Ovary (tissue), 9 donors: Measurements from ENCODE around the gene CRYBB2. TPM values are rescaled to one million over a fixed set of nuclear protein-coding genes. Genes with fewer than 3 reads are reported as not detected.

Source experiments
- DNase-seq, 5 donors: peaks; one replicate each; pipeline ENCODE4 v3.0.0-alpha.2; 2019 to 2020
- H3K27ac ChIP-seq, 2 donors: fragments of 200-600 bp; one replicate each; pipeline versions ENCODE4 v1.5.1 to v1.8.0; 2019 to 2022
- H3K27me3 ChIP-seq: fragments of 200-600 bp; one replicate; pipeline ENCODE4 v1.8.0; 2022
- H3K36me3 ChIP-seq: fragments of 200-600 bp; sonication (generic); one replicate; pipeline ENCODE4 v1.5.1; 2019
- H3K4me1 ChIP-seq: one replicate; pipeline ENCODE4 v1.8.1; 2013; ENCODE audit warnings: mild to moderate bottlenecking, moderate library complexity; ENCODE audit not compliant: insufficient read depth
- H3K4me3 ChIP-seq: fragments of 200-600 bp; sonication (generic); one replicate; pipeline ENCODE4 v1.5.1; 2017
- H3K9me3 ChIP-seq, 2 donors: fragments of 200-600 bp in 1 of 2; sonication (generic) in 1 of 2; one replicate each; pipeline versions ENCODE4 v1.5.1 to v1.8.1; 2013 to 2019; ENCODE audit warnings: mild to moderate bottlenecking in 1 of 2, moderate library complexity in 1 of 2
- EP300 ChIP-seq: sonication (generic); formaldehyde crosslinking; IDR thresholded peaks from one replicate; pipeline ENCODE4 v1.6.1; 2017; ENCODE audit warnings: antibody characterized with exemption
- POLR2A ChIP-seq: fragments of 450-650 bp; IDR thresholded peaks from one replicate; pipeline ENCODE4 v1.6.1; 2017; ENCODE audit warnings: antibody characterized with exemption, mild to moderate bottlenecking, moderate library complexity
- WGBS, 3 donors: extraction: QIAGEN DNeasy Blood & Tissue Kit in 1 of 3; methylation state at CpG; one replicate each; pipeline versions ENCODE4 v1.1.5 to v1.1.7; 2013 to 2017; 5-methylcytosine and 5-hydroxymethylcytosine counted together
- intact Hi-C, 4 donors: fragments of 100-400 bp; cut with DNase I; formaldehyde crosslinking; loops; one replicate each; pipeline versions ENCODE4 v1.11.0 to v1.15.1; 2022 to 2023
- polyA plus RNA-seq, 2 donors: library from polyadenylated mRNA; stranded (reverse); fragments of 200-250 nt in 1 of 2; fragments of 350-450 nt in 1 of 2; fragmentation: Illumina TruSeq in 1 of 2; extraction: RNeasy Lipid Tissue Mini Kit (QIAGEN cat#74804) in 1 of 2; gene quantifications; one replicate each; pipeline ENCODE4 v1.2.3, GENCODE V29; 2013 to 2014
- total RNA-seq, 7 donors: library from RNA; depleted of rRNA in 2 of 7; stranded (reverse); fragments of >200 nt in 2 of 7; fragmentation: NEBNext Ultra II Directional in 3 of 7; extraction: Animal tissue kit (Norgen Biotek cat#: 25700) in 3 of 7; gene quantifications; one replicate each; pipeline versions ENCODE4 v1.1.0 to v1.2.4, GENCODE V29; 2016 to 2023
- TF ChIP-seq, protein P1 (sequence below), 3 donors: fragments of 450-650 bp in 2 of 3; fragments of 200-600 bp in 1 of 3; IDR thresholded peaks; one replicate each; pipeline versions ENCODE4 v1.5.1 to v1.8.0; 2016 to 2022; ENCODE audit warnings: antibody characterized with exemption in 3 of 3, mild to moderate bottlenecking in 1 of 3
- donor health status: DM: no; HTN: no; CAD: no; lungs with moderate emphysema.
- donor health status: DM: no; HTN: no; CAD: no.
- donor health status: Bipolar disorder and iron deficiency.
- donor health status: DM: yes; HTN: yes; CAD: no.
- donor health status: DM: no; HTN: no; CAD: no.
- donor health status: DM: yes; HTN: yes; CAD: no.

Gene CRYBB2
- total and polyA plus RNA-seq, 9 donors, result 0.08 to 0.42 (median 0.30) TPM; not detected in 6

DNA sequence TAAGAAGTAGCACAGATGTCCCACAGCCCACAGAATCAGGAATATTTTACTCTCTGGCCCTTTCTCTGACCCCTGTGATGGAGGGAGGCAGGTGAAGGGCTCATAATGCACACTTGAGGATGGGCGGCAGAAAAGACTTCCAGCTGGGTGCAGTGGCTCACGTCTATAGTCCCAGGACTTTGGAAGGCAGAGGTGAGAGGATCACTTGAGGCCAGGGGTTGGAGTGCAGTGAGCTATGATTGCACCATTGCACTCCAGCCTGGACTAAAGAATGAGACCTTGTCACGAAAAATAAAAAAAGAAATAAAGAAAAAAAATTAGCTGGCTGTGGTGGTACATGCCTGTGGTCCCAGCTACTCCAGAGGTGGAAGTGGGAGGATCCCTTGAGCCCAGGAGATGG, 33.3 kb upstream of the CRYBB2 start:
- no peak for DNase-seq
- TF ChIP-seq, protein P1, sequence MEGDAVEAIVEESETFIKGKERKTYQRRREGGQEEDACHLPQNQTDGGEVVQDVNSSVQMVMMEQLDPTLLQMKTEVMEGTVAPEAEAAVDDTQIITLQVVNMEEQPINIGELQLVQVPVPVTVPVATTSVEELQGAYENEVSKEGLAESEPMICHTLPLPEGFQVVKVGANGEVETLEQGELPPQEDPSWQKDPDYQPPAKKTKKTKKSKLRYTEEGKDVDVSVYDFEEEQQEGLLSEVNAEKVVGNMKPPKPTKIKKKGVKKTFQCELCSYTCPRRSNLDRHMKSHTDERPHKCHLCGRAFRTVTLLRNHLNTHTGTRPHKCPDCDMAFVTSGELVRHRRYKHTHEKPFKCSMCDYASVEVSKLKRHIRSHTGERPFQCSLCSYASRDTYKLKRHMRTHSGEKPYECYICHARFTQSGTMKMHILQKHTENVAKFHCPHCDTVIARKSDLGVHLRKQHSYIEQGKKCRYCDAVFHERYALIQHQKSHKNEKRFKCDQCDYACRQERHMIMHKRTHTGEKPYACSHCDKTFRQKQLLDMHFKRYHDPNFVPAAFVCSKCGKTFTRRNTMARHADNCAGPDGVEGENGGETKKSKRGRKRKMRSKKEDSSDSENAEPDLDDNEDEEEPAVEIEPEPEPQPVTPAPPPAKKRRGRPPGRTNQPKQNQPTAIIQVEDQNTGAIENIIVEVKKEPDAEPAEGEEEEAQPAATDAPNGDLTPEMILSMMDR (IDR thresholded peaks at IDR 0.05), result no peak
- TF ChIP-seq EP300 (no peak), POLR2A (no peak)
- intact Hi-C loops, result no loop called here
- Histone ChIP-seq H3K9me3 (no peaks in the 10 kb centered on the region), H3K4me3 (no peak overlapping the region), H3K27ac (no peak overlapping the region), H3K4me1 (no peaks in the 10 kb centered on the region), H3K36me3 (no peaks in the 10 kb centered on the region), H3K27me3 (no peaks in the 10 kb centered on the region)
- 84 to 93% (median 90%) methylated on average over 3 of the region's 3 CpGs for WGBS, 3 donors

DNA sequence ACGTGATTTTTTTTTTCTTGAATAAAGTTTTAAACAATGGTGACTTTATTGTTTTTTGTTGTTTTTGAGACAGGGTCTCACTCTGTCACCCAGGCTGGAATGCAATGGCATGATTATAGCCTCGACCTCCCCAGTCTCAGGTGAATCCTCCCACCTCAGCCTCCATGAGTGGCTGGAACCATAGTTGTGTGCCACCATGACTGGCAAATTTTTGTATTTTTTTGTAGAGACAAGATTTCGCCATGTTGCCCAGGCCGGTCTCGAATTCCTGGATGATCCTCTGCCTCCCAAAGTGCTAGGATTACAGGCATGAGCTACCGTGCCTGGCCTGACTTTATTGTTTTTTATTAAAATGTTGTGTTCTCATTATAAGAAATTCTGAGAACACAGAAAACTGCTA, 32.0 kb upstream of the CRYBB2 start:
- no peaks in the 10 kb centered on the region for H3K9me3 ChIP-seq
- H3K36me3 ChIP-seq, result no peaks in the 10 kb centered on the region
- no peaks in the 10 kb centered on the region for H3K27me3 ChIP-seq
- no peak for TF ChIP-seq POLR2A
- TF ChIP-seq, protein P1 (IDR thresholded peaks at IDR 0.05), result no peak
- no peak for TF ChIP-seq EP300
- intact Hi-C loops, result no loop called here
- WGBS, 3 donors, result 85 to 92% (median 86%) methylated on average over 6 of the region's 6 CpGs
- no peak for DNase-seq
- H3K4me1 ChIP-seq, result no peaks in the 10 kb centered on the region
- no peak overlapping the region for H3K4me3 ChIP-seq
- no peak overlapping the region for H3K27ac ChIP-seq

DNA sequence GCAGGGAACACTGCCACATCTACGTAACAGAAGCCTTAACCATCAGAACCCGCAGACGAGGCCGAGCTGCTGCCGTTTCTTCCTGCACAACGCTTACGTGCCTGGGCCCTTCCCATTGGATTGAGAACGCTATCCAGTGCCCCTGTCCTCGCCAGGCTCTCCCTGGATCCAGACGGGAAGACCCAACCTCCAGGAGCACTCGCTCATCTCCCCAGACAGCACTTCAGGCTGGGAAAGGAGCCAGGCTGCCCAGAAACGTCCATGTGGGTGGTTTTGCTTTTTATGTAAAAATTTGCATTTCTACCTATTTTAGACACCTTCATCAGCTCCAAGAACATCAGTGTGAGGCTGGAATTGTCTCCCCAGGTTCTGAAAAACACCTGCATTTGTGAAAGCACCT, 27.0 kb upstream of the CRYBB2 start:
- no peaks in the 10 kb centered on the region for H3K27me3 ChIP-seq
- no peaks in the 10 kb centered on the region for H3K4me1 ChIP-seq
- intact Hi-C loops, result no loop called here
- no peaks in the 10 kb centered on the region for H3K9me3 ChIP-seq
- TF ChIP-seq, protein P1 (IDR thresholded peaks at IDR 0.05), result no peak
- TF ChIP-seq POLR2A (no peak), EP300 (no peak)
- no peak for DNase-seq
- H3K36me3 ChIP-seq, result no peaks in the 10 kb centered on the region
- 80 to 83% (median 82%) methylated on average over 12 of the region's 12 CpGs for WGBS, 3 donors
- no peak overlapping the region for H3K4me3 ChIP-seq
- no peak overlapping the region for H3K27ac ChIP-seq

DNA sequence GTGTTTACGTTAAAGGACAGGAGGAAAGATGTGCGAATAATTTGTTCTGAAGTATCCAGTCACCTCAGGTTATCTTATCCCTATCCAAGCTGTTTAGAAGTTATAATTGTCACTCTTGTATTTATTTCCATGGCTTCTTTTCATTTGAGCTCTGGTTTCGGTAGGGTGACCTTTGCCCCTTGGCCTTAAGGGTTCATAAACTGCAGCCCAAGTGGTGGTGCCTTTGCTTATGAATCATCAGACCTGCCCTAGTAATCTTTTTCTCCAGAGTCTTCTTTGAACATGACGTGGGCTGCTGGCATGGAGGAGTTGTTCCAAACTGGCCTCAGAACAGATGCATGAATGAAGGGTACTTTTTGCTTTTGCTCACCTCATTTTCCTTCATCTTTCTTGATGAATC, 26.3 kb upstream of the CRYBB2 start:
- 49 to 63% (median 63%) methylated on average over 4 of the region's 4 CpGs for WGBS, 3 donors

More for the DNA sequence above, 26.3 kb upstream of the CRYBB2 start:
- H3K27me3 ChIP-seq, result no peaks in the 10 kb centered on the region
- H3K27ac ChIP-seq, result no peak overlapping the region
- DNase-seq, result no peak
- H3K4me3 ChIP-seq, result no peak overlapping the region
- intact Hi-C loops, result no loop called here
- H3K9me3 ChIP-seq, result no peaks in the 10 kb centered on the region
- TF ChIP-seq, protein P1 (IDR thresholded peaks at IDR 0.05), result no peak
- no peak for TF ChIP-seq POLR2A
- no peak for TF ChIP-seq EP300
- H3K36me3 ChIP-seq, result no peaks in the 10 kb centered on the region
- H3K4me1 ChIP-seq, result no peaks in the 10 kb centered on the region
